ENCODE results near the gene C1orf21.

C1orf21 gene

DNA sequence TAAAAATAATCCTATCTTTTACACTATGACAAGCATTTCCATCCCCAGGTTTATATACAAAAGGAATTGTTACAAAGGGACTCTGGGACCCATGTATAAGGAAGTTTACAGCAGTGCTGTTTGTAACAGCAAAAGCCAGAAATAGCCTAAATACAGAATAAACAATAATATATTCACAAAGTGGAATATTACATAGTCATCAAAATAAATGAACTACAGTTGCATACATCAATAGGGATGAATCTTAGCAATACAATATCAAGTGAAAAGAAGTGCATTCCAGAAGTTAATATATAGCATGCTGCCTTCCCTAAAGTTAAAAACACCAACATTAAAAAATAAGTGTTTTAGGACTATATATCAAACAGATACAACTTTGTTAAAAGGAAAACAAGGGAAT is 290.5 kb downstream of the C1orf21 start:
- POLR2A ChIA-PET = no interaction called here
- CTCF ChIA-PET = no interaction called here
- TF ChIP-seq ELF4 (IDR thresholded peaks at IDR 0.05) (no peak), L3MBTL2 (conservative IDR thresholded peaks at IDR 0.05) (no peak), CTBP1 (IDR thresholded peaks at IDR 0.05; ENCODE audit: borderline replicate concordance) (no peak), ZNF384 (IDR thresholded peaks at IDR 0.05) (no peak), NFRKB (IDR thresholded peaks at IDR 0.05) (no peak)
- no peak for DNase-seq (ENCODE audit: extremely low spot score)

Measured in HEK293T (cell line).